Dermis blood vessel endothelial cell (primary cell): Measurements from ENCODE around the gene ACOX3. TPM values are rescaled to one million over a fixed set of nuclear protein-coding genes. Genes with fewer than 3 reads are reported as not detected.

Experiments used
- DNase-seq: peaks from one replicate; pipeline ENCODE4 v3.0.0; 2010
- total RNA-seq: library from RNA; depleted of rRNA; stranded (reverse); fragments of >200 nt; gene quantifications from 2 replicates; pipeline ENCODE4 v1.2.3, GENCODE V29; 2014

Gene ACOX3
- total RNA-seq, 1 donor from 2014 or later: 29.3 TPM

GRCh38 chr4:8467016-8467415, 26.5 kb upstream of the ACOX3 start:
- no peak for DNase-seq

DNA sequence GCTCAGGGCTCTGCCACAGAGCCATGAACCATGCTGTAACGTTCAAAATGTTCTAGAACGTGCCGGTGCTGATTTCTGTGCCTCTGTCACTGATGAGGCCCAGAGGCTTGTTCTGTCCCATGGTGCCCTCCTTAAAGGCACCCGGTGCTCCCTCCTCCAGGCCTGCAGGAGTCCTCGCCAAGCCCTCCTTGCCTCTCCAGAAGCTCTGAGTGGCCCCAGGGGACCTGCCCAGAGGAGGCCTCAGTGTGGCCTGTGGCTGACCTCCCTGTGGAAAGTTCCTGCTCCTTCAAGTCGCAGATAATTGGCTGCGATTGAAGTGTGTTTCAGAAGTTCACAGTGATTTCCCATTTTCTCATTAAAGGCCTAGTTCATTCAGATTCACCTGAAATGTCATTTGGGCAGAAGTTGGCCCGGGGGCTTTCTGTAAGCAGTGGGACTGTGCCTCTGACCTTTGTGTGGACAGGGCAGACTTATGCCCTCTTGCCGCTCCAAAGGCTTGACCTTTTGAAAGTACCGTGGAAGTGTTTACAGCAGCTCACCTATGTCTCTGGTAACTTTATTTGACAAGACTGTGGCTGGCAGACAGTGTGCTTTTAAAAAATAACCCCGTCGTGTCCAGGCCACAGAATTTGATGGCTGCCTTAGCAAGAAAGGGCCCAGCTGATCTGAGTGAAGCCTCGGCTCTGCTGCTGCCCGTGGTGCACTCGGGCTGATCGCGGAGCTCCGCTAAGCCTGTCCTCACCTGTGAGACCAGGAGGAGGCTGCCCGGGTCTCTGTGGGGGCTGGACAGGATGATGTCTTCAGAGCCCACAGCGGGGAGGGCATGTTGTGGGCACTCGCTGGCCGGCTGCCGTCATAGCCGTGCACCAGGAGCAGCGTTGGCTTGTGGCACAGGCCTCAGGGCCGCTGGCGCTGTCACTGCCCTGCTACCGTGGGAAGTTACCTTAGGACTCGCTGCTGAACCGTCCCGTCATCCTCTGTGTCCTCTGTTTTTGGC, 25.4 kb upstream of the ACOX3 start:
- no peak for DNase-seq

- DNase-seq: no peak
Measured at GRCh38 chr4:8464381-8464780, 23.9 kb upstream of the ACOX3 start.

DNA sequence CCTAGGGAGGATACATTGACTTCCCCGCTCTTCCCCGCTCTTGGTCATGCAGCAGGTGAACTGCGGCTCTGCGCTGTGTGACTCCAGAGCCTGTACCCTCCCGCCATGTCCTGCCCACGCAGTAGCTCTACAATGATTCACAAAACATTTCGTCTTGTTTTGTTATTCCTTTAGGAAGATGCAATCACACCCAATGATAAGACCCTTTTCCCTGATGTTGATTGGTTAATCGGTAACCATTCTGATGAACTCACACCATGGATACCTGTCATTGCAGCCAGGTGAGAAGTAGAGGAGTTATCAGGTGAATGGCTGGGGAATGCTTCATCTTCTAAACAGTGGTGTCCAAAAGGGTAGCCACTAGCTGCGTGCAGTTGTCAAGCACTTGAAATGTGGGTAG, 23.3 kb upstream of the ACOX3 start:
- DNase-seq: no peak

GRCh38 chr4:8461616-8462015, 21.1 kb upstream of the ACOX3 start:
- no peak for DNase-seq

DNA sequence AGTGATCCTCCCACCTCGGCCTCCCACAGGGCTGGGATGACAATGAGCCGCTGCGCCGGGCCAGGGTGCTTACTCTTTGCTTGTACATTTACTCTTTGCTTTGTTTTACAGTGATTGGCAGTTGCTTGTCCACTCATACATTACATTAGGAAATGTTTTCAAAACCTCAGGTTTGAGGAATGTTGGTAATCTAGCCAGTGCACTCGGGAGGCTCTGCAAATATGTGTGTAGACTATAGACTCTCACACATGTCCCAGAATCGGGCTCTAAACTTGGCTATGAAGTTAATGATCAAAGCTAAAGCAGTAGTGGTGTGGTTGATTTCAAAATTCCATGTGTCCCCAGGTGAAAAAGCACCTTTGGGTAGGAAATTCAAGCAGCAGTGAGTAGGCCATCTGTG, 20.6 kb upstream of the ACOX3 start:
- DNase-seq: no peak

- no peak for DNase-seq
Measured at GRCh38 chr4:8459867-8460445, 19.4 kb upstream of the ACOX3 start.

DNA sequence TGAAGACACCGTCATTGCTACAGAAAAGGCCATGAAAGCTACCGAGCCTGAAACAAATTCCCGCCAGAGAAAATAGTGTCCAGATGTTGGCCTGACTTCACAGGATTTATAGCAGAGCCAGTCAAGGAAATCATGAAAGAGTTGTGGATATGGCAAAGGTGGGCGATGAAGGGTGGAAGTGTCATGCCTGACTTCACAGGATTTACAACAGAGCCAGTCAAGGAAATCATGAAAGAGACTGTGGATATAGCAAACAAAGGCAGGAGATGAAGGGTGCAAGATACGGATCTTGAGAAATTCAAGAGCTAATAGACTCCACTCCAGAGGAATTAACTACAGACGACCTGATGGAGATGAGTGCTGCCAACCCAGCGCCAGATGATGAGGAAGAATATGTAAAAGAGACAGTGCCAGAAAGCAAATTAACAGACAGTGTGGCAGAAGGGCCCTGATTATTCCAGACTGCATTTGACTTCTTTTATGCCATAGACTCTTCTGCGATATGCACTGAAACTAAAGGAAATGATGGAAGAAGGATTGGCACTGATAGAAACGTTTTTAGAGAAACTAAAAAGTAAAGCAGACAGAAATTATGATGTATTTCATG, 17.2 kb upstream of the ACOX3 start:
- no peak for DNase-seq

GRCh38 chr4:8453957-8454356, 13.4 kb upstream of the ACOX3 start:
- no peak for DNase-seq

DNA sequence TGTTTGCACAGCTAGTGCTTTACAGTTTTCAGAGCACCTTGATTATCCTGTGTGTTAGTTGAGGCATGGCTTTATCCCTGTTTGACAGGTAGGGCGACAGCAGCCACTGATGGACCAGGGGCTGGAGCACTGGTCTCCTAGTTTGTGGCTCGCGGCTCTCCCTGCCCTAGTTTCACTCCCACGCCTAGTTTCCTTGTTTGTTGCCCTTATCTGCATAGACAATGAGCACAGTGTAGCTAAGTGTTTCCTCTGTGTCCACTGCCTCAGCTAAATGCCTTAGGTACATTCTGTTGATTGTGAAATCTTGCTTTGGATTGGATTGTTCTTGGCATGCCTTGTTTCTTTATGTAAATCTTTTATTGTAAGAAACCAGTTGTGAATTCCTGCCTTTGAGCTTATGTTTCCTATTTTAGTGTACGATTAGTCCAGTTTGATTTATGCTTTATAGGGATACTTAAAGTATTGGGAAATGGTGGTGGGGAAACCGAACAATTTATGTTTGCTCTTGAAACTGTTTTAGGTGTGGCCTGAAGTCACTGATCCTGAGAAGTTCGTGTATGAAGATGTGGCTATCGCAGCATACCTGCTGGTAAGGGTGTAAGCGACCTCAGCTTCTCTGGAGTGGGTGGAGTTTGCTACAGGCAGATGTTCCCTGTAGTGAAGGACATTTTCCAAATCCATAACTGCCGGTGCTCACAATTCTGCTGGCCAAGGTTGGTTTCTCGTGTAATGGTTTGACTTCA, 11.1 kb upstream of the ACOX3 start:
- peak; percentile 79 for DNase-seq

DNA sequence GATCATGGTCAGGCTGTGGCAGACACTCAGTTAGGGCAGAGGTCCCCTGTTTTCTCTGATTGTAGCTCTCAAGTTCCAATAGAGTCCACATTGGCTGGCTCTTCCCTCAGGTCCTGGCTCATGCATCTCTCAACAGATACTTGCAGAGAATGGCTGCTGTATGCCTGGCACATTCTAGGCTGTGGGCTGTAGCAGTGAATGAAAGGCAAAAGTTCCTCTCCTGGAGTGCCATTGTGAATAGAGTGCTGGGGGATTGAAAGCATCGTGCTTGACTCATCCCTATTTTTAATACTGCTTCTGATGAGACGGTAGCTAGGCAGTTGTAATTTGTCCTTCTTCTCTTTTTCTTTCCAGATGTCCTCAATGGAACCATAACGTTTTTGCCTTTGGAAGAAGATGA, 5.6 kb upstream of the ACOX3 start:
- DNase-seq: no peak

DNA sequence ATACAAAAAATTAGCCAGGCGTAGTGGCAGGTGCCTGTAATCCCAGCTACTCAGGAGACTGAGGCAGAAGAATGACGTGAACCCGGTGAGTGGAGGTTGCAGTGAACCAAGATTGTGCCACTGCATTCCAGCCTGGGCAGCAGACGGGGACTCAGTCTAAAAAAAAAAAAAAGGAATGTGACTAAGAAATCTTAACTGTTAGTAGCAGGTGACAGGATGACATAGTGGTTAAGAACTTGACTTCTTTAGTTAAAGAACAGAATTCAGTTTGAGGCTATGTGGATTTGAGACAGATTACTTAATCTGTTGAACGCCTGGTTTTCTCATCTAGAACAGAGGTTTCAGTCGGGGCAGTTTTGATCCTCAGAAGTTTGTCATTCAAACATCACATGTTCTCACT, 3.3 kb upstream of the ACOX3 start:
- DNase-seq: no peak

GRCh38 chr4:8442596-8443358, 2.3 kb upstream of the ACOX3 start:
- no peak for DNase-seq

- no peak for DNase-seq
Measured at GRCh38 chr4:8441499-8442091, 1.1 kb upstream of the ACOX3 start.

- no peak for DNase-seq
Measured at GRCh38 chr4:8439914-8440491, 520 bp downstream of the ACOX3 start.

GRCh38 chr4:8439168-8439567, 1.4 kb downstream of the ACOX3 start:
- no peak for DNase-seq

DNA sequence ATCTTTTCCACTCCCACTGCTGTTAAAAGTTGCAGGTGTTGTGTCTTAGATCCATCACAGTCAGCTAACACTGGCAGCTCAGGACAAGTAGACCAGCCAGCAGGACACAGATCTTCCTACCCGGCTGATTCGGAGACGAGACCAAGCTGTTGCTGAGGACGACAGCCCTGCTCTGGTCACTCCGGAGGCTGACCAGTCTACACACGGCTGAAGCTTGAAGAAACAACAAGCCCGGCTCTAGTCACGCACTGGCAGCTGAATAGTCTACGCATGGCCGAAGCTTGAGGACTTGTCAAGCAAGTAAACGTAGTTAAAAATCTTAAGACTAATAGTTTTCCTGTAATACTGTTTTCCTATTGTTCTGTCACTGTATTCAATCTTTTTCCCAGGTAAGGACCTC, 1.8 kb downstream of the ACOX3 start:
- no peak for DNase-seq

- DNase-seq: peak; percentile 60
Measured at GRCh38 chr4:8437281-8437680, 3.2 kb downstream of the ACOX3 start.

DNA sequence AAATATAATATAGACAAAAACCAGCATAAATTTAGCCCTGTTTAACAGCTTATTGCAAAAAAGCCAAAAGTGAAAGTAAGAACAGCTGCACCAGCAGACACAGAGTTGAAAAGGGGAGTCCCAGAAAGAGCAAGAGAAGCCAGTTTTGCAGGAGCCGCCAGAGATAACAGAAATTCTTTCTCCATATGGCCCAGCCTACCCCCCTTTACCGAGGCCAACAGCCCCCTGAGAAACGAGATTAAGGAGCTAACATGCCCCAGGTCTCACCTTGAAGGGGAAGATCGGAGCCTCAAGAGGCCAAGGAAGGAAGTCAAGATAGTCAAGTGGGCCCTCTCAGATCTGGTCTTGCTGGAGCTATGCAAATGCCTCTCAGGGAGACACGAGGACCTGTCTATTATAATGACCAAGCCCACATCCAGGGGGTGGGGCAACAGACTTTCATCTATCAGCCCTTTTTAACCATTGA, 4.8 kb downstream of the ACOX3 start:
- DNase-seq: no peak

GRCh38 chr4:8434251-8435073, 6.1 kb downstream of the ACOX3 start:
- no peak for DNase-seq
